Measurements from ENCODE around the gene CLSTN2. TPM values are rescaled to one million over a fixed set of nuclear protein-coding genes. Genes with fewer than 3 reads are reported as not detected.

Gene CLSTN2
- total and polyA plus RNA-seq, 2 of the 13 experiments (the other 11 are each of a cell fraction or from before 2014, with no cell fraction given) = not detected

GRCh38 chr3:140501061-140501769 is 566.2 kb downstream of the CLSTN2 start:
- no peak overlapping the region for H3K9ac ChIP-seq (ENCODE audit: insufficient read depth, low read depth, low read length)
- intact Hi-C loops (cut with micrococcal nuclease; ENCODE audit: unreplicated experiment) (loop anchor here (10.0 kb wide), 1 partner anchor 376 kb away; no protein-coding TSS in a partner anchor), in situ Hi-C loops (cut with HindIII; ENCODE audit: extremely low pct_ligation_motif_present, low pct_unique_long_range_greater_than_20kb) (no loop called here)
- no peaks in the 10 kb centered on the region for H4K20me1 ChIP-seq (ENCODE audit: insufficient read depth, low read length)
- H2AFZ ChIP-seq (ENCODE audit: low read length) = no peak overlapping the region
- no peaks in the 10 kb centered on the region for H3K27me3 ChIP-seq (ENCODE audit: control insufficient read depth in 1 of 2, insufficient read depth in 2 of 2, low read length in 2 of 2)
- ChIA-PET CTCF (ENCODE audit: low intra/inter-chr PET ratio, low total read pairs) (no interaction called here), POLR2A (no interaction called here)
- WGBS (ENCODE audit: low lambda C conversion rate) = 44% methylated on average over 4 of the region's 4 CpGs
- FAIRE-seq (no peak), DNase-seq (ENCODE audit: low spot score) (no peak), ATAC-seq (no peak)
- no peaks in the 10 kb centered on the region for H3K4me1 ChIP-seq (ENCODE audit: insufficient read depth, low read length)
- BruUV-seq (replicated peaks) = no TSS peak
- no peak overlapping the region for H3K4me2 ChIP-seq (ENCODE audit: low read depth, low read length)
- H3K9me3 ChIP-seq (ENCODE audit: low read length) = no peaks in the 10 kb centered on the region
- no peak for TF ChIP-seq NR0B2 (CRISPR knock-in tag; IDR thresholded peaks at IDR 0.05)
- TF ChIP-seq MED8 (CRISPR knock-in tag; IDR thresholded peaks at IDR 0.05; ENCODE audit: insufficient replicate concordance) = no peak
- TF ChIP-seq NFATC3 (CRISPR knock-in tag; IDR thresholded peaks at IDR 0.05) = no peak
- no peak for TF ChIP-seq ZBTB4 (CRISPR knock-in tag; IDR thresholded peaks at IDR 0.05; ENCODE audit: borderline replicate concordance)
- TF ChIP-seq SMAD1 (CRISPR knock-in tag; IDR thresholded peaks at IDR 0.05; ENCODE audit: borderline replicate concordance, low read depth) = no peak
- TF ChIP-seq MIER2 (CRISPR knock-in tag; IDR thresholded peaks at IDR 0.05) = no peak
- no peak for TF ChIP-seq ZNF652 (CRISPR knock-in tag; IDR thresholded peaks at IDR 0.05; ENCODE audit: borderline replicate concordance, low read depth)
- TF ChIP-seq HOXA5 (CRISPR knock-in tag; IDR thresholded peaks at IDR 0.05) = no peak
- TF ChIP-seq TARDBP (CRISPR knock-in tag; IDR thresholded peaks at IDR 0.05) = no peak
- no peak for TF ChIP-seq TOPORS (CRISPR knock-in tag; IDR thresholded peaks at IDR 0.05)
- no peak for TF ChIP-seq NCOA2 (CRISPR knock-in tag; IDR thresholded peaks at IDR 0.05)
- H3K79me2 ChIP-seq (ENCODE audit: insufficient read depth, low read length) = no peaks in the 10 kb centered on the region
- no peak overlapping the region for H3K27ac ChIP-seq (ENCODE audit: extremely low read length, insufficient read depth, low read length)
- H3K36me3 ChIP-seq (replicated peaks in 1 of 2; ENCODE audit: control insufficient read depth in 1 of 2, insufficient read depth in 2 of 2, low read length in 2 of 2) = no peaks in the 10 kb centered on the region; a peak in 1 of 5 replicates
- H3K4me3 ChIP-seq (replicated peaks in 1 of 3; ENCODE audit: insufficient read depth in 1 of 3, low read depth in 2 of 3, low read length in 3 of 3) = no peak overlapping the region
